ENCODE measurements around the gene IDUA. TPM values are rescaled to one million over a fixed set of nuclear protein-coding genes. Genes with fewer than 3 reads are reported as not detected.

Gene IDUA
- total RNA-seq, 6 experiments from 2014 or later = 20.9 to 40.3 (median 23.3) TPM

GRCh38 chr4:958314-958665 lies 28.6 kb upstream of the IDUA start:
- no peak overlapping the region for H3K27ac Mint-ChIP-seq
- no peaks in the 10 kb centered on the region for H3K9me3 Mint-ChIP-seq
- DNase-seq = no peak
- TF ChIP-seq CTCF (IDR thresholded peaks at IDR 0.05) = no peak
- no peaks in the 10 kb centered on the region for H3K4me1 Mint-ChIP-seq (ENCODE audit: low read depth)
- H3K4me3 Mint-ChIP-seq = no peak overlapping the region
- peaks cover 6% of the 10 kb centered on the region for H3K27me3 Mint-ChIP-seq (ENCODE audit: insufficient read depth)
- H3K36me3 Mint-ChIP-seq (ENCODE audit: low read depth) = peaks cover 8% of the 10 kb centered on the region; the same call in 1 of the 2 replicates

GRCh38 chr4:958696-959337 lies 28.0 kb upstream of the IDUA start:
- no peaks in the 10 kb centered on the region for H3K4me1 Mint-ChIP-seq (ENCODE audit: low read depth)
- no peak for DNase-seq
- H3K27me3 Mint-ChIP-seq (ENCODE audit: insufficient read depth) = peaks cover 6% of the 10 kb centered on the region
- no peak overlapping the region for H3K4me3 Mint-ChIP-seq
- no peak for TF ChIP-seq CTCF (IDR thresholded peaks at IDR 0.05)
- peaks cover 8% of the 10 kb centered on the region; the same call in 1 of the 2 replicates for H3K36me3 Mint-ChIP-seq (ENCODE audit: low read depth)
- no peaks in the 10 kb centered on the region for H3K9me3 Mint-ChIP-seq
- no peak overlapping the region for H3K27ac Mint-ChIP-seq

- Mint-ChIP-seq H3K27me3 (ENCODE audit: insufficient read depth) (peaks cover 6% of the 10 kb centered on the region), H3K9me3 (no peaks in the 10 kb centered on the region), H3K4me1 (ENCODE audit: low read depth) (no peaks in the 10 kb centered on the region), H3K4me3 (no peak overlapping the region), H3K27ac (no peak overlapping the region), H3K36me3 (ENCODE audit: low read depth) (peaks cover 7% of the 10 kb centered on the region; the same call in 1 of the 2 replicates)
- DNase-seq = no peak
- TF ChIP-seq CTCF (IDR thresholded peaks at IDR 0.05) = no peak
These were observed 27.3 kb upstream of the IDUA start for GRCh38 chr4:959338-960139.

- H3K36me3 Mint-ChIP-seq (ENCODE audit: low read depth) = 0 out of 2 replicates have a peak, but pooled peaks cover 3% of the 10 kb centered on the region
- H3K27me3 Mint-ChIP-seq (ENCODE audit: insufficient read depth) = peaks cover 6% of the 10 kb centered on the region
- H3K27ac Mint-ChIP-seq = no peak overlapping the region
- no peak for TF ChIP-seq CTCF (IDR thresholded peaks at IDR 0.05)
- no peaks in the 10 kb centered on the region for H3K9me3 Mint-ChIP-seq
- no peak overlapping the region for H3K4me3 Mint-ChIP-seq
- no peaks in the 10 kb centered on the region for H3K4me1 Mint-ChIP-seq (ENCODE audit: low read depth)
- DNase-seq = no peak
These were observed 26.7 kb upstream of the IDUA start for GRCh38 chr4:960140-960635.

- H3K4me3 Mint-ChIP-seq = no peak overlapping the region
- no peak overlapping the region for H3K27ac Mint-ChIP-seq
- DNase-seq = no peak
- no peaks in the 10 kb centered on the region for H3K4me1 Mint-ChIP-seq (ENCODE audit: low read depth)
- H3K27me3 Mint-ChIP-seq (ENCODE audit: insufficient read depth) = peaks cover 6% of the 10 kb centered on the region
- no peak for TF ChIP-seq CTCF (IDR thresholded peaks at IDR 0.05)
- no peaks in the 10 kb centered on the region for H3K9me3 Mint-ChIP-seq
- 0 out of 2 replicates have a peak, but pooled peaks cover 3% of the 10 kb centered on the region for H3K36me3 Mint-ChIP-seq (ENCODE audit: low read depth)
These were observed 26.1 kb upstream of the IDUA start for GRCh38 chr4:960636-961350.

Data from HFFc6 (cell line).